GM20000 (cell line): ENCODE results near the gene RAB3B.
A peak's percentile ranks its signal among the peaks of the same experiment; 100 is the strongest.
"Not testable (repeated sequence)": the region's sequence is repeated elsewhere in the genome, so short reads cannot be mapped to it uniquely, and the experiment has no call there.

Source experiments
- DNase-seq: peaks from one replicate; pipeline ENCODE4 v3.0.0; 2012; ENCODE audit warnings: low spot score
- CTCF ChIP-seq: IDR thresholded peaks from 2 replicates; pipeline ENCODE4 v1.5.1; 2012; ENCODE audit warnings: mild to moderate bottlenecking, control low read depth; ENCODE audit errors: extremely low read depth, missing control alignments

RAB3B gene

GRCh38 chr1:52032124-52032784, 41.8 kb upstream of the RAB3B start:
- no peak for TF ChIP-seq CTCF
- peak; percentile 56 for DNase-seq

DNA sequence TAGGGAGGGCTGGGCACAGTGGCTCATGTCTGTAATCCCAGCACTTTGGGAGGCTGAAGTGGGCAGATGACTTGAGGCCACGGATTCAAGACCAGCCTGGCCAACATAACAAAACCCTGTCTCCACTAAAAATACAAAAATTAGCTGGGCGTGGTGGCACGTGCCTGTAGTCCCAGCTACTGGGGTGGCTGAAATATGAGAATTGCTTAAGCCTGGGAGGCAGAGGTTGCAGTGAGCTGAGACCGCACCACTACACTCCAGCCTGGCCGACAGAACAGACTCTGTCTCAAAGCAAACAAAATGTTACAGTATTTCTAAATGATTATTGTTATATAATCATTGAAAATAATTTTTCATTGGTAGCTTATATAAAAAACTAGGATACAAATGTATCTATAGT, 38.3 kb upstream of the RAB3B start:
- DNase-seq, result not testable (repeated sequence)

DNA sequence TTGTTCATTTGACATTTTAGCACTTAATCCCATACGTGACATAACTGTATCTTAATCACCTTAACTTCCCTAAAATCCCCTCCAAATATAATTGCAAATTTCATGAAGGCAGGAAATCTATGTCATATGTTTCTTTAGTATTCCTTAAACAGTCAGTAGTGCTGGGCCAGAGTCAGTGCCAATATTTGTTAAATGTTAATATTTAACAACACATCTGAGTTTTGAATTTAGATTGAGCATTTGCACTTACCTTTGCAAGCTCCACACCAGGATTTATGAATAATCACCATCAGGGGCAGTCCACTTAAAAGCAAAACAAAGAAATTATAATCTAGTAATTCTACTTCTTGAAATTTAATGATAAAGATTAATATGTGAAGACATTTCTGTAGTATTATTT, 37.8 kb upstream of the RAB3B start:
- DNase-seq, result no peak
- no peak for TF ChIP-seq CTCF

DNA sequence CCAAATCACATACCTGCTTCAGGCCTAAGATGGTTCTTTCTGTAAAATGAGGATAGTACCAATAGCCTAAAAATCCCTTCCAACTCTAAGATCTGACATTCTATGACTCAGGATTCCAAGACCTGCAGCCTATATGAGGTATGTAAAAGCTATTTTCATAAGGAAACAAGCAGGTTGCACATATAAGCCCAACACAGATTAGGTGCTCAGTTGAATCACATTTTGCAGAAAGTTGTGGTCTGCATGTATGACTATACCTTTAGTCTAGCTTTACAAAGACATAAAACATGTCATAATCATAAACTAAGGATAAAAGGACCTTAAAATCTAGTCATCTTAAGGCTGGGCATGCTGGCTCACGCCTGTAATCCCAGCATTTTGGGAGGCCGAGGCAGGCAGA, 35.8 kb upstream of the RAB3B start:
- no peak for TF ChIP-seq CTCF
- DNase-seq, result no peak

DNA sequence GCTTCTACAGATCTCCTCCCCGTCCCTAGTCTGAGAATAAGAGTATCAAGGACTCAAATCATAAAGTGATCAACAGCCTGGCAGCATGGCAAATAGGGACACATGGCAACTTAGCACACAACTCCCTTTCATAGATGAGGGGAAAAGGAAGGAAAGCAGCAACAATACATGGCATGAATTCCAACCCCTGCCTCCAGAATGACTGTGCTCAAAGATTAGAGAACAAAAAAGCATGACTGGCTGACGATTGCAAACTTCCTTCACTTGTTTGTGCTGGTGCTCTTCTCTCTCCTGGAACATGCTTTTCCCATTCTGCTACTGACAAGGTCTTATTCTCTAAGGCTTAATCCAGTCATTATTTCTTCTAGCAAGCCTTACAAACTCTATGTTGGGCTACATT, 31.6 kb upstream of the RAB3B start:
- no peak for DNase-seq
- no peak for TF ChIP-seq CTCF

DNA sequence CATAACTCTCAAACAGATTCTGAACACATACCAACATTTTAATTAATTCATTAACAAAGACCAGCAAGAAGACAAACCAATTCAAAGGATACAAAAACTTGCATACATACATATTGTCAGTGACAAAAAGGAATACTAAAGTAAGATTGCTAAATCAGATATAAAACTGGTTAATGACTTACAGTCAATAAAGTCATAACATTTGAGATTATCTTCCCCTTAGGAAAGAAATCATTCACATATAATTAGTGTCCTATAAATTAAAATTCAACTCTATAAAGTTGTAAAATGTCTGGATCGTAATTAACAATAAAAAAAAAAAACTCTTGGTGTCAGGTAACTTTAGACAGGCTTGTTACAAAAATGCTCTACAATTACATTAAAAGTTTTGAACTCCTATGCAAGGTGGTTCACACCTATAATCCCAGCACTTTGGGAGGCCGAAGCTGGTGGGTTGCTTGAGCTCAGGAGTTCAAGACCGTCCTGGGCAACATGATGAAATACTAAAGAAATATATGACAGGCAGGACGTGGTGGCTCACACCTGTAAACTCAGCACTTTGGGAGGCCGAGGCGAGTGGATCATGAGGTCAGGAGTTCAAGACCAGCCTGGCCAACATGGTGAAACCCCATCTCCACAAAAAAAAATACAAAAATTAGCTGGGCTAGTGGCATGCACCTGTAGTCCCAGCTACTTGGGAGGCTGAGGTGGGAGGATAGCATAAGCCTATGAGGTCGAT, 17.7 kb upstream of the RAB3B start:
- no peak for DNase-seq
- no peak for TF ChIP-seq CTCF

DNA sequence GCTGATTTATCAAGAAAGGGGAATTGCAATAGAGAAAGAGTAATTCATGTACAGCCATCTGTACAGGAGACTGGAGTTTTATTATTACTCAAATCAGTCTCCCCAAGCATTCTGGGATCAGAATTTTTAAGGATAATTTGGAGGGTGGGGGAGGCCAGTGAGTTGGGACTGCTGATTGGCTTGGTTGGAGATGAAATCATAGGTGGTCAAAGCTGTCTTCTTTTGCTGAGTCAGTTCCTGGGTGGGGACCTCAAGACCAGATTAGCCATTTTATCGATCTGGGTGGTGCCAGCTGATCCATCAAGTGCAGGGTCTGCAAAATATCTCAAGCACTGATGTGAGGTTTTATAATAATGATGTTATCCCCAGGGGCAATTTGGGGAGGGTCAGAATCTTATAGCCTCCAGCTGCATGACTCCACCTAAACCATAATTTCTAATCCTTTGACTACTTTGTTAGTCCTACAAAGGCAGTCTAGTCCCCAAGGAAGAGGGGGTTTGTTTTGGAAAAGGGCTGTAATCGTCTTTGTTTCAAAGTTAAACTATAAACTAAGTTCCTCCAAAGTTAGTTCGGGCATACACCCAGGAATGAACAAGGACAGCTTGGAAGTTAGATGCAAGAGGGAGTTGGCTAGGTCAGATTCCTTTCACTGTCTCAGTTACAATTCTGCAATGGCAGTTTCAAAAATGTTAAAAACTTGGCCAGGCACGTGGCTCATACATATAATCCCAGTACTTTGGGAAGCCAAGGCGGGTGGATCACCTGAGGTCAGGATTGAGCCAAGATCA, 16.9 kb upstream of the RAB3B start:
- no peak for TF ChIP-seq CTCF

GRCh38 chr1:52006081-52006553, 15.6 kb upstream of the RAB3B start:
- DNase-seq, result not testable (repeated sequence)

More for the DNA sequence above, 16.9 kb upstream of the RAB3B start:
- DNase-seq, result no peak

DNA sequence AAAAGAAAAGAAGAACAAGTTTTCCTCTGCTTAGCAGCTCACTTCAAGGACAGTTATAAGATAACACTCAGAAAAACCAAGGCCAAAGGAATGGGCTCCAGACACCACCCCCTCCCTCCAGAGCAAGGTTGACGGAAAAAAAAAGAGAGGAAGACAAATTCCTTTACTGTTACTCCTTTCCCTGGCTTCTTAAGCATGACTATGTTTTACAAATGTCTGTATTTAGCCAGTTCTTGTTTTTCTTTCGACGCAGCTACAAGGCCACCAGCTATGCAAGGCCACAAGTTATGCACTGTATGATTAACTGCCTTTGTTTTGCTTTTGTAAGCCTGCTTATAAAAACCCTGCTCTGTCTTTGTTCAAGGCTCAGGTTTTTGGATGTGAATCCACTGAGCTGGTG, 15.0 kb upstream of the RAB3B start:
- DNase-seq, result not testable (repeated sequence)
